Aorta (tissue), 5 donors: ENCODE data around the gene MBP. TPM values are rescaled to one million over a fixed set of nuclear protein-coding genes. Genes with fewer than 3 reads are reported as not detected.
A peak's percentile ranks its signal among the peaks of the same experiment; 100 is the strongest.

Experiments used
- ATAC-seq: fragments of 200-7000 bp; cut with Tn5 transposase; one replicate; pipeline ENCODE4 v1.9.1; 2022; ENCODE audit warnings: moderate library complexity; ENCODE audit not compliant: low FRiP score
- DNase-seq, 2 donors: peaks; one replicate each; pipeline ENCODE4 v3.0.0-alpha.2; 2020
- H3K27ac ChIP-seq, 2 donors: one replicate each; pipeline ENCODE4 v1.5.1; 2013; ENCODE audit warnings: low read length in 2 of 2, mild to moderate bottlenecking in 2 of 2, moderate library complexity in 2 of 2, control low read depth in 1 of 2, inconsistent platforms in 1 of 2, low read depth in 1 of 2
- H3K27me3 ChIP-seq, 2 donors: one replicate each; pipeline ENCODE4 v1.6.1; 2013; ENCODE audit warnings: control low read depth in 1 of 2, low read length in 1 of 2, mild to moderate bottlenecking in 1 of 2, moderate library complexity in 1 of 2; ENCODE audit not compliant: insufficient read depth in 2 of 2, control insufficient read depth in 1 of 2
- H3K36me3 ChIP-seq, 2 donors: one replicate each; pipeline ENCODE4 v1.6.1; 2013; ENCODE audit warnings: control low read depth in 1 of 2, low read length in 1 of 2, mild to moderate bottlenecking in 1 of 2; ENCODE audit not compliant: insufficient read depth in 2 of 2, control insufficient read depth in 1 of 2
- H3K4me1 ChIP-seq, 2 donors: one replicate each; pipeline ENCODE4 v1.6.1; 2013; ENCODE audit warnings: low read length in 2 of 2, control low read depth in 1 of 2, mild to moderate bottlenecking in 1 of 2, moderate library complexity in 1 of 2; ENCODE audit not compliant: insufficient read depth in 2 of 2, control insufficient read depth in 1 of 2
- H3K4me3 ChIP-seq, 2 donors: one replicate each; pipeline ENCODE4 v1.5.1; 2013; ENCODE audit warnings: low read length in 2 of 2, control low read depth in 1 of 2, mild to moderate bottlenecking in 1 of 2
- H3K9me3 ChIP-seq: one replicate; pipeline ENCODE4 v1.6.1; 2013; ENCODE audit warnings: mild to moderate bottlenecking, low read length; ENCODE audit not compliant: control insufficient read depth
- WGBS, 2 donors: extraction: QIAGEN DNeasy Blood & Tissue Kit; methylation state at CpG; one replicate each; pipeline ENCODE4 v1.1.7; 2013; 5-methylcytosine and 5-hydroxymethylcytosine counted together
- intact Hi-C, 2 donors: fragments of 100-400 bp; cut with DNase I; formaldehyde crosslinking; loops; one replicate each; pipeline versions ENCODE4 v1.14.2 to v1.15.0; 2022
- polyA plus RNA-seq, 2 donors: library from polyadenylated mRNA; stranded (reverse); fragments of 200-250 nt; gene quantifications; one replicate each; pipeline ENCODE4 v1.2.3, GENCODE V29; 2013
- total RNA-seq, 2 donors: library from RNA; stranded (reverse); fragmentation: NEBNext Ultra II Directional; extraction: Animal tissue kit (Norgen Biotek cat#: 25700); gene quantifications; one replicate each; pipeline ENCODE4 v1.2.1, GENCODE V29; 2021
- donor health status: healthy with polysubstance abuse.
- donor health status: Bipolar disorder and iron deficiency.
- donor health status: DM: no; HTN: no; CAD: no.
- donor health status: DM: no; HTN: no; CAD: no.
- donor health status: DM: yes; HTN: yes; CAD: no.

The MBP gene
- total and polyA plus RNA-seq, 4 donors, result 9.1 to 62.7 (median 26.6) TPM

GRCh38 chr18:77114415-77115191, 18.0 kb downstream of the MBP start:
- peak; percentile 84 for ATAC-seq
- intact Hi-C loops, result no loop called here
- Histone ChIP-seq H3K27me3 (no peaks in the 10 kb centered on the region), H3K36me3 (no peaks in the 10 kb centered on the region), H3K4me3 (no peak overlapping the region), H3K9me3 (no peaks in the 10 kb centered on the region), H3K27ac (peak overlapping the region in 1 of 2 donors; percentile 43), H3K4me1 (no peaks in the 10 kb centered on the region)
- DNase-seq, result peak; percentile 89 to 96
- WGBS, 2 donors, result 78 to 80% methylated on average over 25 of the region's 25 CpGs

DNA sequence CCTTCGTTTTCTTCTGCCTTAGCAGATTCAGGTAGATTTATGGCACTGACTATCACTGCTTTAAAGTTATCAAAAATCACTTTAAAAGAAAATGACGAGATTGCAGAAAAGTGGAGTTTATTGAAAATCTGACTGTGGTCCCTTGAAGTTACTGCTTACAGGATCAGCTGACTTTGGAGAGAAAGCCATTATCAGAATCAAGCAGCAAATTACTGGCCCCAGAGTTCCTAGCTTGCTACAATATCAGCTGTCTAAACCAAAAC, 18.5 kb downstream of the MBP start:
- Histone ChIP-seq H3K4me3 (no peak overlapping the region), H3K36me3 (no peaks in the 10 kb centered on the region), H3K4me1 (no peaks in the 10 kb centered on the region), H3K27me3 (no peaks in the 10 kb centered on the region), H3K9me3 (no peaks in the 10 kb centered on the region), H3K27ac (no peak overlapping the region)
- intact Hi-C loops, result no loop called here
- WGBS, 2 donors, result 83 to 84% methylated on average over 2 of the region's 2 CpGs
- DNase-seq (no peak), ATAC-seq (no peak)

- Histone ChIP-seq H3K4me1 (no peaks in the 10 kb centered on the region), H3K27ac (no peak overlapping the region), H3K27me3 (no peaks in the 10 kb centered on the region), H3K4me3 (no peak overlapping the region), H3K36me3 (no peaks in the 10 kb centered on the region), H3K9me3 (no peaks in the 10 kb centered on the region)
- no peak for ATAC-seq
- DNase-seq, result no peak
- 95% methylated on average over 15 of the region's 15 CpGs for WGBS, 2 donors
- intact Hi-C loops, result no loop called here
Observed at GRCh38 chr18:77113361-77114151, 19.0 kb downstream of the MBP start.

DNA sequence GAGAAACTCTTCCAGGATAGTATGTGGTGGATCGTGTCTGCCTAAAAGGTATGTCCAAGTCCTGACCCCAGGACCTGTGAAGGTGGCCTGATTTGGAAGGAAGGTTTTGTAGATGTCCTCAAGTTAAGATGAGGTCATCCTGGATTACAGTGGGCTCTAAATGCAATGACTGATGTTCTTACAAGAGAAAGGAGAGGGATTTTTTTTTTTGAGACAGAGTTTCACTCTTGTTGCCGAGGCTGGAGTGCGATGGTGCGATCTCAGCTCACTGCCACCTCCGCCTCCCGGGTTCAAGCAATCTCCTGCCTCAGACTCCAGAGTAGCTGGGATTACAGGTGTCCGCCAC, 19.9 kb downstream of the MBP start:
- H3K4me1 ChIP-seq, result no peaks in the 10 kb centered on the region
- ATAC-seq (no peak), DNase-seq (no peak)
- H3K27me3 ChIP-seq, result no peaks in the 10 kb centered on the region
- 95 to 97% methylated on average over 7 of the region's 7 CpGs for WGBS, 2 donors
- H3K27ac ChIP-seq, result no peak overlapping the region
- no peak overlapping the region for H3K4me3 ChIP-seq
- intact Hi-C loops, result no loop called here
- no peaks in the 10 kb centered on the region for H3K9me3 ChIP-seq
- no peaks in the 10 kb centered on the region for H3K36me3 ChIP-seq

- intact Hi-C loops, result no loop called here
- no peak overlapping the region for H3K4me3 ChIP-seq
- no peaks in the 10 kb centered on the region for H3K27me3 ChIP-seq
- no peak overlapping the region for H3K27ac ChIP-seq
- no peak for ATAC-seq
- no peaks in the 10 kb centered on the region for H3K36me3 ChIP-seq
- peak in 1 of 2 donors; percentile 73 for DNase-seq
- WGBS, 2 donors, result 89 to 90% methylated on average over 43 of the region's 43 CpGs
- H3K4me1 ChIP-seq, result no peaks in the 10 kb centered on the region
- no peaks in the 10 kb centered on the region for H3K9me3 ChIP-seq
Observed at GRCh38 chr18:77111951-77112746, 20.4 kb downstream of the MBP start.

DNA sequence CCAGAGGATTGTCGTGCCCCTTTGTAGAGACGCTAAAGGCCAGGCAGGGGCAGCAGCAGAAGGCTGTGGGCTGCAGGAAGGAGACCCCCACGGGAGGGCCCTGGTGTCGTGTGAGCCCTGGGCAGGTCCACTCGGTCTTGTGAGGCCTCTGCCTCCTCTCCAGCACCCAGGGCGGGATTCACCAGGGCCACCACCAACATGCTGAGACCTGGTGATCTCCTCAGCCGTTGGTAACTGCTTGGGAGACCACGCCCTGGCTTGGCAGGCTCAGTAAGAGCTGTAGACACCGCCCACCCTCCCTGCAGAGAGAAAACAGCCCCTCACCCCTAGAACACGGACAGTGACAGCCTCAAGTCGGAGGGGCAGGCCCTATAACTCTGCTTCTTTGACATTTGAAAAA, 21.1 kb downstream of the MBP start:
- Histone ChIP-seq H3K4me1 (no peaks in the 10 kb centered on the region), H3K27ac (no peak overlapping the region), H3K9me3 (no peaks in the 10 kb centered on the region), H3K27me3 (no peaks in the 10 kb centered on the region), H3K4me3 (no peak overlapping the region), H3K36me3 (no peaks in the 10 kb centered on the region)
- ATAC-seq, result no peak
- intact Hi-C loops, result no loop called here
- WGBS, 2 donors, result 78 to 79% methylated on average over 11 of the region's 11 CpGs
- no peak for DNase-seq

DNA sequence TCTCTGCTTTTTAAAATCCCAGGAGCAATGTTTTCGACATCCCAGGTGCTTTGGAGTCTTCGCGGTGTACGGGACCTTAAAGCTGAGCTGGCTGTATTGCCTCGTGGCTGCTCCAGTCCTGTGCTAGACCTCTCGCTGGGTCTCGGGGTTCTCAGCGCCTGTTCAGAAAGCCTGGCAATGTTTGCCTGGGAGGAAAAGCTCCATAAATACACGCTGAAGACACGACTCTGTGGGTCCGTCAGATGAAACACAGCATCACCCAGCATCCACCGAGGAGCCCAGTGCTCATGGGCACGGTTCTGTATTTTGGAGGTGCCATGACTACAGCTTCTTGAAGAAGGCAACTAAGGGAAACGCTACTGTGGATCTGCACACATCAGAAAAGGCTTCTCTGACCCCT, 21.6 kb downstream of the MBP start:
- no peaks in the 10 kb centered on the region for H3K27me3 ChIP-seq

GRCh38 chr18:77110400-77110799, 22.2 kb downstream of the MBP start:
- no peak for DNase-seq
- ATAC-seq, result no peak
- intact Hi-C loops, result no loop called here
- H3K4me1 ChIP-seq, result no peaks in the 10 kb centered on the region
- no peak overlapping the region for H3K4me3 ChIP-seq
- no peaks in the 10 kb centered on the region for H3K9me3 ChIP-seq
- WGBS, 2 donors, result 90 to 92% methylated on average over 3 of the region's 3 CpGs
- H3K27me3 ChIP-seq, result no peaks in the 10 kb centered on the region
- H3K27ac ChIP-seq, result no peak overlapping the region
- no peaks in the 10 kb centered on the region for H3K36me3 ChIP-seq

More for the DNA sequence above, 21.6 kb downstream of the MBP start:
- H3K36me3 ChIP-seq, result no peaks in the 10 kb centered on the region
- WGBS, 2 donors, result 96% methylated on average over 14 of the region's 14 CpGs
- H3K9me3 ChIP-seq, result no peaks in the 10 kb centered on the region
- no peaks in the 10 kb centered on the region for H3K4me1 ChIP-seq
- ATAC-seq (no peak), DNase-seq (no peak)
- intact Hi-C loops, result no loop called here
- H3K4me3 ChIP-seq, result no peak overlapping the region
- no peak overlapping the region for H3K27ac ChIP-seq
